ENCODE results near the gene SMIM41.

DNA sequence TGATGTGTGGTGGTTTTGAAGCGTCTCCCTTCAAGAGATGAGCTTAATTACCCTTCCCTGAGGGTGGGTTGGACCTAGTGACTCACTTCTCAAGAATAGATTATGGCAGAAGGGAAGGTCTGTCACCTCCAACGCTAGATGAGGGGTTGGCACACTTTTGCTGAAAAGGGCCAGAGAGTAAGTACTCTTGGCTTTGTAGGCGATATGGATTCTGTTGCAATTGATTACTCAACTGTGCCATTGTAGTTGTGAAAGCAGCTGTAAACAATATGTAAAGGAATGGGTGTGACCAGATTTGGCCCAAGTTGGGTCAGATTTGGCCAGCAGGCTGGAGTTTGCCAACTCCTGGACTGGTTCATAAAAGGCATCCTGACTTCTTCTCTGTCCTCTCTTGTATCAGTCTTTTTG is 53.3 kb downstream of the SMIM41 start:
- TF ChIP-seq, protein P1, sequence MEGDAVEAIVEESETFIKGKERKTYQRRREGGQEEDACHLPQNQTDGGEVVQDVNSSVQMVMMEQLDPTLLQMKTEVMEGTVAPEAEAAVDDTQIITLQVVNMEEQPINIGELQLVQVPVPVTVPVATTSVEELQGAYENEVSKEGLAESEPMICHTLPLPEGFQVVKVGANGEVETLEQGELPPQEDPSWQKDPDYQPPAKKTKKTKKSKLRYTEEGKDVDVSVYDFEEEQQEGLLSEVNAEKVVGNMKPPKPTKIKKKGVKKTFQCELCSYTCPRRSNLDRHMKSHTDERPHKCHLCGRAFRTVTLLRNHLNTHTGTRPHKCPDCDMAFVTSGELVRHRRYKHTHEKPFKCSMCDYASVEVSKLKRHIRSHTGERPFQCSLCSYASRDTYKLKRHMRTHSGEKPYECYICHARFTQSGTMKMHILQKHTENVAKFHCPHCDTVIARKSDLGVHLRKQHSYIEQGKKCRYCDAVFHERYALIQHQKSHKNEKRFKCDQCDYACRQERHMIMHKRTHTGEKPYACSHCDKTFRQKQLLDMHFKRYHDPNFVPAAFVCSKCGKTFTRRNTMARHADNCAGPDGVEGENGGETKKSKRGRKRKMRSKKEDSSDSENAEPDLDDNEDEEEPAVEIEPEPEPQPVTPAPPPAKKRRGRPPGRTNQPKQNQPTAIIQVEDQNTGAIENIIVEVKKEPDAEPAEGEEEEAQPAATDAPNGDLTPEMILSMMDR (IDR thresholded peaks at IDR 0.05): no peak
- TF ChIP-seq POLR2A (IDR thresholded peaks at IDR 0.05): no peak
